GM23338 (cell line): Measurements from ENCODE around the gene IRS1. TPM values are rescaled to one million over a fixed set of nuclear protein-coding genes. Genes with fewer than 3 reads are reported as not detected.

Source experiments
- ATAC-seq: fragments of 200-7000 bp; cut with Tn5 transposase; 3 replicates; pipeline ENCODE4 v1.9.1; 2020
- DNase-seq: peaks from one replicate; pipeline ENCODE4 v3.0.0-alpha.2; 2015; ENCODE audit warnings: low spot score
- H2AFZ ChIP-seq: fragments of 200-600 bp; sonication (generic); 2 replicates; pipeline ENCODE4 v1.8.0; 2016; ENCODE audit warnings: antibody characterized with exemption, mild to moderate bottlenecking, moderate library complexity
- H3F3A ChIP-seq: fragments of 200-600 bp; sonication (generic); replicated peaks from 2 replicates; pipeline ENCODE4 v1.8.0; 2017; ENCODE audit warnings: antibody characterized with exemption, mixed run types, low read depth
- H3K27ac ChIP-seq: fragments of 200-600 bp; sonication (generic); 2 replicates; pipeline ENCODE4 v1.6.1; 2016; ENCODE audit warnings: low read depth
- H3K27me3 ChIP-seq: fragments of 200-600 bp; sonication (generic); 2 replicates; pipeline ENCODE4 v1.8.0; 2016; ENCODE audit warnings: mild to moderate bottlenecking, mixed run types, moderate library complexity; ENCODE audit not compliant: insufficient read depth
- H3K36me3 ChIP-seq: fragments of 200-600 bp; sonication (generic); 2 replicates; pipeline ENCODE4 v1.8.0; 2016; ENCODE audit warnings: mild to moderate bottlenecking; ENCODE audit not compliant: insufficient read depth
- H3K4me1 ChIP-seq: fragments of 200-600 bp; sonication (generic); 2 replicates; pipeline ENCODE4 v1.8.0; 2016; ENCODE audit warnings: mild to moderate bottlenecking, moderate library complexity; ENCODE audit not compliant: insufficient read depth
- H3K4me2 ChIP-seq: fragments of 200-600 bp; sonication (generic); 2 replicates; pipeline ENCODE4 v1.7.1; 2017; ENCODE audit warnings: mixed run types
- H3K4me3 ChIP-seq: fragments of 200-600 bp; sonication (generic); 2 replicates; pipeline ENCODE4 v1.6.1; 2016; ENCODE audit warnings: mixed run types
- H3K79me2 ChIP-seq: fragments of 200-600 bp; sonication (generic); replicated peaks from 2 replicates; pipeline ENCODE4 v1.8.0; 2017; ENCODE audit warnings: mild to moderate bottlenecking; ENCODE audit not compliant: insufficient read depth
- H3K9me2 ChIP-seq: fragments of 200-600 bp; sonication (generic); 2 replicates; pipeline ENCODE4 v1.8.0; 2017; ENCODE audit not compliant: insufficient read depth
- H4K20me1 ChIP-seq: fragments of 200-600 bp; sonication (generic); replicated peaks from 2 replicates; pipeline ENCODE4 v1.8.0; 2017; ENCODE audit warnings: mild to moderate bottlenecking; ENCODE audit not compliant: insufficient read depth
- H3K27ac Mint-ChIP-seq: 2 replicates; pipeline ENCODE4 v1.8.0; 2020; ENCODE audit warnings: inconsistent platforms, mild to moderate bottlenecking, moderate library complexity, mixed read lengths
- H3K27me3 Mint-ChIP-seq: 3 replicates; pipeline ENCODE4 v1.8.0; 2022; ENCODE audit warnings: low read depth, mild to moderate bottlenecking, moderate library complexity, mixed read lengths, inconsistent platforms; ENCODE audit not compliant: insufficient read depth, poor library complexity
- H3K36me3 Mint-ChIP-seq: 3 replicates; pipeline ENCODE4 v1.8.0; 2021; ENCODE audit warnings: low read depth, mild to moderate bottlenecking, inconsistent platforms, moderate library complexity, mixed read lengths
- H3K4me1 Mint-ChIP-seq: 3 replicates; pipeline ENCODE4 v1.8.0; 2020; ENCODE audit warnings: mild to moderate bottlenecking, inconsistent platforms, mixed read lengths
- H3K4me3 Mint-ChIP-seq: 3 replicates; pipeline ENCODE4 v1.8.0; 2021; ENCODE audit warnings: moderate library complexity, mild to moderate bottlenecking, inconsistent platforms, mixed read lengths
- H3K9me3 Mint-ChIP-seq: 3 replicates; pipeline ENCODE4 v1.8.0; 2020; ENCODE audit warnings: moderate library complexity, mild to moderate bottlenecking, inconsistent platforms, mixed read lengths
- CTCF ChIP-seq, 2 experiments: fragments of 200-600 bp in 1 of 2; sonication (generic) in 1 of 2; conservative IDR thresholded peaks; 2 replicates each; pipeline versions ENCODE4 v1.5.1 to v1.6.1; 2016 to 2017; ENCODE audit warnings: antibody characterized with exemption in 2 of 2, low read depth in 2 of 2, mild to moderate bottlenecking in 2 of 2, moderate library complexity in 1 of 2
- EZH2 ChIP-seq: fragments of 200-600 bp; sonication (generic); IDR thresholded peaks from one replicate; pipeline ENCODE4 v1.8.0; 2017; ENCODE audit warnings: antibody characterized with exemption, mild to moderate bottlenecking, low read depth; ENCODE audit not compliant: unreplicated experiment
- EZH2phosphoT487 ChIP-seq: fragments of 200-600 bp; sonication (generic); IDR thresholded peaks from one replicate; pipeline ENCODE4 v1.8.1; 2018; ENCODE audit warnings: antibody characterized with exemption; ENCODE audit not compliant: unreplicated experiment
- JUNB ChIP-seq: IDR thresholded peaks from one replicate; pipeline ENCODE4 v1.6.1; 2016; ENCODE audit warnings: antibody characterized with exemption; ENCODE audit not compliant: unreplicated experiment
- NANOG ChIP-seq: IDR thresholded peaks from 2 replicates; pipeline ENCODE4 v1.6.1; 2016; ENCODE audit warnings: antibody characterized with exemption, borderline replicate concordance
- POLR2AphosphoS5 ChIP-seq: IDR thresholded peaks from 2 replicates; pipeline ENCODE4 v1.6.1; 2016; ENCODE audit warnings: antibody characterized with exemption, low read depth
- STAT1 ChIP-seq: IDR thresholded peaks from one replicate; pipeline ENCODE4 v1.6.1; 2016; ENCODE audit warnings: antibody characterized with exemption; ENCODE audit not compliant: unreplicated experiment
- ZNF331 ChIP-seq: fragments of 250-450 bp; sonication (Bioruptor Pico); IDR thresholded peaks from 2 replicates; pipeline ENCODE4 v1.5.0; 2020; ENCODE audit warnings: low read depth, mild to moderate bottlenecking, moderate library complexity
- ZNF462 ChIP-seq: fragments of 250-450 bp; sonication (Bioruptor Pico); IDR thresholded peaks from 2 replicates; pipeline ENCODE4 v1.5.0; 2020; ENCODE audit warnings: mild to moderate bottlenecking, moderate library complexity
- polyA plus RNA-seq: library from polyadenylated mRNA; unstranded; fragments of >200 nt; fragmentation: Nextera tagmentation; extraction: Ambion mirVana; gene quantifications from 2 replicates; pipeline ENCODE4 v1.2.1, GENCODE V29; 2016
- total RNA-seq: library from RNA; depleted of rRNA; stranded (reverse); fragments of >200 nt; shearing (Covaris generic); gene quantifications from 2 replicates; pipeline ENCODE4 v1.2.3, GENCODE V29; 2014
- TF ChIP-seq, protein P1 (sequence below): IDR thresholded peaks from 2 replicates; pipeline ENCODE4 v1.6.1; 2016; ENCODE audit warnings: antibody characterized with exemption
- TF ChIP-seq, protein P2 (sequence below): IDR thresholded peaks from one replicate; pipeline ENCODE4 v1.6.1; 2018; ENCODE audit warnings: antibody characterized with exemption; ENCODE audit not compliant: unreplicated experiment

Gene IRS1
- total and polyA plus RNA-seq, 2 experiments from 2014 or later = 6.9 to 26.2 TPM

- TF ChIP-seq CTCF (conservative IDR thresholded peaks at IDR 0.05; ENCODE audit: low read depth in 2 of 2) (no peak), STAT1 (no peak), EZH2 (no peak), NANOG (no peak), JUNB (no peak), ZNF331 (no peak), EZH2phosphoT487 (no peak), POLR2AphosphoS5 (no peak)
- TF ChIP-seq, protein P1, sequence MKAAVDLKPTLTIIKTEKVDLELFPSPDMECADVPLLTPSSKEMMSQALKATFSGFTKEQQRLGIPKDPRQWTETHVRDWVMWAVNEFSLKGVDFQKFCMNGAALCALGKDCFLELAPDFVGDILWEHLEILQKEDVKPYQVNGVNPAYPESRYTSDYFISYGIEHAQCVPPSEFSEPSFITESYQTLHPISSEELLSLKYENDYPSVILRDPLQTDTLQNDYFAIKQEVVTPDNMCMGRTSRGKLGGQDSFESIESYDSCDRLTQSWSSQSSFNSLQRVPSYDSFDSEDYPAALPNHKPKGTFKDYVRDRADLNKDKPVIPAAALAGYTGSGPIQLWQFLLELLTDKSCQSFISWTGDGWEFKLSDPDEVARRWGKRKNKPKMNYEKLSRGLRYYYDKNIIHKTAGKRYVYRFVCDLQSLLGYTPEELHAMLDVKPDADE = no peak
- TF ChIP-seq, protein P2, sequence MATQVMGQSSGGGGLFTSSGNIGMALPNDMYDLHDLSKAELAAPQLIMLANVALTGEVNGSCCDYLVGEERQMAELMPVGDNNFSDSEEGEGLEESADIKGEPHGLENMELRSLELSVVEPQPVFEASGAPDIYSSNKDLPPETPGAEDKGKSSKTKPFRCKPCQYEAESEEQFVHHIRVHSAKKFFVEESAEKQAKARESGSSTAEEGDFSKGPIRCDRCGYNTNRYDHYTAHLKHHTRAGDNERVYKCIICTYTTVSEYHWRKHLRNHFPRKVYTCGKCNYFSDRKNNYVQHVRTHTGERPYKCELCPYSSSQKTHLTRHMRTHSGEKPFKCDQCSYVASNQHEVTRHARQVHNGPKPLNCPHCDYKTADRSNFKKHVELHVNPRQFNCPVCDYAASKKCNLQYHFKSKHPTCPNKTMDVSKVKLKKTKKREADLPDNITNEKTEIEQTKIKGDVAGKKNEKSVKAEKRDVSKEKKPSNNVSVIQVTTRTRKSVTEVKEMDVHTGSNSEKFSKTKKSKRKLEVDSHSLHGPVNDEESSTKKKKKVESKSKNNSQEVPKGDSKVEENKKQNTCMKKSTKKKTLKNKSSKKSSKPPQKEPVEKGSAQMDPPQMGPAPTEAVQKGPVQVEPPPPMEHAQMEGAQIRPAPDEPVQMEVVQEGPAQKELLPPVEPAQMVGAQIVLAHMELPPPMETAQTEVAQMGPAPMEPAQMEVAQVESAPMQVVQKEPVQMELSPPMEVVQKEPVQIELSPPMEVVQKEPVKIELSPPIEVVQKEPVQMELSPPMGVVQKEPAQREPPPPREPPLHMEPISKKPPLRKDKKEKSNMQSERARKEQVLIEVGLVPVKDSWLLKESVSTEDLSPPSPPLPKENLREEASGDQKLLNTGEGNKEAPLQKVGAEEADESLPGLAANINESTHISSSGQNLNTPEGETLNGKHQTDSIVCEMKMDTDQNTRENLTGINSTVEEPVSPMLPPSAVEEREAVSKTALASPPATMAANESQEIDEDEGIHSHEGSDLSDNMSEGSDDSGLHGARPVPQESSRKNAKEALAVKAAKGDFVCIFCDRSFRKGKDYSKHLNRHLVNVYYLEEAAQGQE = no peak
Measured at GRCh38 chr2:226839161-226839560, 39.5 kb upstream of the IRS1 start (continued).

GRCh38 chr2:226838722-226839121 lies 39.1 kb upstream of the IRS1 start:
- peaks cover 10% of the 10 kb centered on the region; the same call in 1 of the 2 replicates for H3F3A ChIP-seq
- H3K36me3 ChIP-seq = no peaks in the 10 kb centered on the region; the same call in 1 of the 2 replicates
- H4K20me1 ChIP-seq = no peaks in the 10 kb centered on the region
- no peaks in the 10 kb centered on the region; the same call in 1 of the 2 replicates for H3K9me2 ChIP-seq
- no peak overlapping the region for H3K4me2 ChIP-seq
- H3K27ac ChIP-seq = no peak overlapping the region
- no peak overlapping the region for H2AFZ ChIP-seq
- no peak for TF ChIP-seq EZH2
- no peak for TF ChIP-seq NANOG
- TF ChIP-seq, protein P1 = no peak
- no peak for TF ChIP-seq ZNF462 (CRISPR knock-in tag)
- peaks cover 32% of the 10 kb centered on the region; the same call in 2 of the 3 replicates for H3K36me3 Mint-ChIP-seq
- peaks cover 9% of the 10 kb centered on the region; the same call in 1 of the 2 replicates for H3K27me3 ChIP-seq
- H3K4me3 ChIP-seq = no peak overlapping the region
- DNase-seq (no peak), ATAC-seq (no peak)
- no peak overlapping the region for H3K4me3 Mint-ChIP-seq
- peaks cover 3% of the 10 kb centered on the region; the same call in 1 of the 3 replicates for H3K9me3 Mint-ChIP-seq
- peaks cover 16% of the 10 kb centered on the region for H3K4me1 ChIP-seq
- H3K4me1 Mint-ChIP-seq = peaks cover 15% of the 10 kb centered on the region
- H3K27me3 Mint-ChIP-seq = peaks cover 5% of the 10 kb centered on the region
- H3K27ac Mint-ChIP-seq = no peak overlapping the region
- H3K79me2 ChIP-seq = peaks cover 35% of the 10 kb centered on the region
